ENCODE measurements around the gene NBEA. TPM values are rescaled to one million over a fixed set of nuclear protein-coding genes. Genes with fewer than 3 reads are reported as not detected.

Gene NBEA
- total RNA-seq, 3 donors from 2014 or later, result 3.5 to 27.2 (median 5.2) TPM

DNA sequence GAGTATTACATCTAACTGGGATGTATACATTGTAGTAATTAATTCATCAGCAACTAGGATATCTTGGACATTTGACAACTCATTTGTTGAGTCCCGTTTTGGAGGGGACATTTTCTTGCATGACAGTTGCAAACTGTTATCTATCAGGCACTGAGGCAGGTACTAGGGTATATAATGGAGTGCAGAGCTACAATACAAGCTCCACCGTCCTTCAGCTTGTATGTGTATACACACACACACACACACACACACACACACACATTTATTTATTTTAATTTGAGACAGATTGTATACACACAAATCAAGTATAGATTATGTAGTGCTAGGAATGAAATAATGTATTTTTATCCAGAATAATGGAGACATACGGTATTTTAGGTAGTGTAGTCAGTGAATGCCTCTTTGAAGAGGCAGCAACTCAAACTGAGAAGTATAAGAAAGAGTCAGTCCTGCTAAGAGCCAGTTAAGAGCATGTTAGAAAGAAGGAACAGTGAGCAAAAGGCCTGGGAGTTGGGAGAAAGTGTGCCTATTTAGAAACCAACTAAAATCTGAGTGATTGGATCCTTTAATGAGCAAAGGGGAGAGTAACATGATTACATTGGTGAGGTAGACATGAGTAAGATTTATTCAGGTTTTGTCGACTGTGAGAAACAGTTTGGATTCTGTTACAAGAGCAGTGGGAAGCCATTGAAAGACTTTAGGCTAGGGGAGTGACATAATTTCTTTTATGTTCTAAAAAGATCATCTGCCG, 74.5 kb downstream of the NBEA start:
- ATAC-seq (no peak), DNase-seq (no peak)
- Histone ChIP-seq H3K36me3 (ENCODE audit: low read depth) (no peaks in the 10 kb centered on the region), H3K4me1 (ENCODE audit: low read depth) (no peaks in the 10 kb centered on the region), H3K4me3 (no peak overlapping the region), H3K9me3 (no peaks in the 10 kb centered on the region)
- intact Hi-C loops (cut with DNase I, micrococcal nuclease), result no loop called here
- TF ChIP-seq, protein P1, sequence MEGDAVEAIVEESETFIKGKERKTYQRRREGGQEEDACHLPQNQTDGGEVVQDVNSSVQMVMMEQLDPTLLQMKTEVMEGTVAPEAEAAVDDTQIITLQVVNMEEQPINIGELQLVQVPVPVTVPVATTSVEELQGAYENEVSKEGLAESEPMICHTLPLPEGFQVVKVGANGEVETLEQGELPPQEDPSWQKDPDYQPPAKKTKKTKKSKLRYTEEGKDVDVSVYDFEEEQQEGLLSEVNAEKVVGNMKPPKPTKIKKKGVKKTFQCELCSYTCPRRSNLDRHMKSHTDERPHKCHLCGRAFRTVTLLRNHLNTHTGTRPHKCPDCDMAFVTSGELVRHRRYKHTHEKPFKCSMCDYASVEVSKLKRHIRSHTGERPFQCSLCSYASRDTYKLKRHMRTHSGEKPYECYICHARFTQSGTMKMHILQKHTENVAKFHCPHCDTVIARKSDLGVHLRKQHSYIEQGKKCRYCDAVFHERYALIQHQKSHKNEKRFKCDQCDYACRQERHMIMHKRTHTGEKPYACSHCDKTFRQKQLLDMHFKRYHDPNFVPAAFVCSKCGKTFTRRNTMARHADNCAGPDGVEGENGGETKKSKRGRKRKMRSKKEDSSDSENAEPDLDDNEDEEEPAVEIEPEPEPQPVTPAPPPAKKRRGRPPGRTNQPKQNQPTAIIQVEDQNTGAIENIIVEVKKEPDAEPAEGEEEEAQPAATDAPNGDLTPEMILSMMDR (IDR thresholded peaks at IDR 0.05), result no peak

DNA sequence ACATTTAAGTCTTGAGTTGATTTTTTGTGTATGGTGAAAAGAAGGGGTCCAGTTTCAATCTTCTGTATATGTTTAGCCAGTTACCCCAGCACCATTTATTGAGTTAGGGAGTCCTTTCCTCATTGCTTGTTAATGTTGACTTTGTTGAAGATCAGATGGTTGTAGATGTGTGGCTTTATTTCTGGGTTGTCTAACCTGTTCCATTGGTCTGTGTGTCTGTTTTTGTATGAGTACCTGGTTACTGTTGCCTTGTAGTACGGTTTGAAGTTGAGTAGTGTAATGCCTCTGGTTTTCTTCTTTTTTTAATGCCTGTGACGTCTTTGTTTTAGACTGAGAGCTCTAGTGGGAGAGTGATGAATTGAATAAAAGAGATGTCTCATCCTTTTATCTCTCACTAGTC, 83.2 kb downstream of the NBEA start:
- H3K4me1 ChIP-seq (ENCODE audit: low read depth), result no peaks in the 10 kb centered on the region
- DNase-seq, result no peak
- intact Hi-C loops (cut with DNase I, micrococcal nuclease), result no loop called here
- TF ChIP-seq, protein P1 (IDR thresholded peaks at IDR 0.05), result no peak
- no peak overlapping the region for H3K4me3 ChIP-seq
- ATAC-seq, result no peak
- no peaks in the 10 kb centered on the region for H3K36me3 ChIP-seq (ENCODE audit: low read depth)
- H3K9me3 ChIP-seq, result peaks cover 3% of the 10 kb centered on the region

DNA sequence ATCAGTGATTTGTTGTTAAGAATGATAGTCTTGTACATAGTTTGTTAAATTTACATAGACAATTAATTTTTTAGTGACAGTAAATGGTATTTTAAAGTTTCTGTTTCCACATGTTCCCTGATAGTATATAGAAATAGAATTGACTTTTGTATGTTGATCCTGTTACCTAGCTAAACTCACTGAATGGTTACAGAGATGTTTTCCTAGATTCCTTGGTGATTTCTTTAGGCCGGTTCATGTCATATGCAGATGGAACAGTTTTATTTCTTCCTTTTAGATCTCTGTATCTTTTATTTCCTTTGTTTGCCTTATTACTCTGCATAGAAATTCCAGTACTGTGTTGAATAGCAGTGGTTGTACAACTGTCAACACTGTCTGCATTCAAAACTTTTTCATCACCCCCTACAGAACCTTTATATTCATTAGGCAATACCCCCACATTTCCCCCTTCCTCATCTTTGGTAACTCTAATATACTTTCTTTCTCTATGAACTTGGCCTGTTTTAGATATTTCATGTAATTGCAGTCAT, 86.3 kb downstream of the NBEA start:
- TF ChIP-seq, protein P1 (IDR thresholded peaks at IDR 0.05), result no peak
- no peaks in the 10 kb centered on the region for H3K36me3 ChIP-seq (ENCODE audit: low read depth)
- no peak overlapping the region for H3K4me3 ChIP-seq
- peaks cover 21% of the 10 kb centered on the region for H3K9me3 ChIP-seq
- no peaks in the 10 kb centered on the region for H3K4me1 ChIP-seq (ENCODE audit: low read depth)
- no peak for DNase-seq
- intact Hi-C loops (cut with DNase I, micrococcal nuclease), result no loop called here
- ATAC-seq, result no peak

DNA sequence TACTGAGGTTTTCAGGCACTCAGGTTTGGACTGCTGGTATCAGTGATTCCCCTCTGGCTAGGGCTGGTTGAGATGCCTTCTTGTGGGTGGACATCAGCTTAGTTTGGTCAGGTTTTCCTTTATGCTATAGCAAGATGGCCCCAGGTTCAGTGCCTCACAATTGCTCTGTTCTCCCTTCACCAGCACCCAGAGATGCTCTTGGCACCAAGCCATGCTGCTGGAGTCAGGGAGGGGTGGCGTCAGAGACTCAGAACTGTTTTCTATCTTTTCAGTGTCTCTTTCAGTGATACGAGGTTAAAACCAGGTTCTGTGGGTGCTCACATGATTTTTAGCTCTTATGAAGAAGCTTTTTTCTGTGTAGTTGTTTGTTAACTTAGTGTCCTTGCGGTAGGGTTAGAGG, 96.9 kb downstream of the NBEA start:
- H3K36me3 ChIP-seq (ENCODE audit: low read depth), result no peaks in the 10 kb centered on the region
- peaks cover under 1% of the 10 kb centered on the region for H3K9me3 ChIP-seq
- H3K4me3 ChIP-seq, result no peak overlapping the region
- no peaks in the 10 kb centered on the region for H3K4me1 ChIP-seq (ENCODE audit: low read depth)
- TF ChIP-seq, protein P1 (IDR thresholded peaks at IDR 0.05), result no peak
- DNase-seq, result no peak
- no peak for ATAC-seq
- intact Hi-C loops (cut with DNase I, micrococcal nuclease), result no loop called here

DNA sequence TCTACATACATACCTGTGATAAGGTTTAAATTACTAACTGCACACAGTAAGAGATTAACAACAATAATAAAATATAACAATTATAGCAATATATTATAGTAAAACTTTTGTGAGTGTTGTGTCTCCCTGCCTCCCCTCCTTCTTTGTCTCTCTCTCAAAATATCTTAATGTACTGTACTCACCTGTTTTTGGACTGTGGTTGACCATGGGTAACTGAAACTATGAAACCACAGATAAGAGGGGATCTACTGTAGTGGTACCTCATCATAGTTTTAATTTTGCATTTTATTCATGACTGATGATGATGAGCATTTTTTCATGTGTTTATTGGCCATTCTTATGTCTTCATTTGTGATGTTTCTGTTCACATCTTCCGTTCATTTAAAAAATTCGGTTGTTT, 104.5 kb downstream of the NBEA start:
- TF ChIP-seq, protein P1 (IDR thresholded peaks at IDR 0.05), result no peak
- DNase-seq, result no peak
- ATAC-seq, result no peak
- Histone ChIP-seq H3K4me3 (no peak overlapping the region), H3K36me3 (ENCODE audit: low read depth) (no peaks in the 10 kb centered on the region), H3K4me1 (ENCODE audit: low read depth) (no peaks in the 10 kb centered on the region), H3K9me3 (no peaks in the 10 kb centered on the region)
- intact Hi-C loops (cut with DNase I, micrococcal nuclease), result no loop called here
